Kidney (tissue), 14 donors: ENCODE measurements around the gene TENM4. TPM values are rescaled to one million over a fixed set of nuclear protein-coding genes. Genes with fewer than 3 reads are reported as not detected.

Experiments used
- DNase-seq, 5 donors: peaks; one replicate each; pipeline ENCODE4 v3.0.0-alpha.2; 2013 to 2020
- FAIRE-seq: peaks from 2 replicates; lab custom pipeline; 2012; peaks lifted over from hg19 to GRCh38; lab: Jason Lieb, UNC
- H3K27ac ChIP-seq, 2 donors: one replicate each; pipeline ENCODE4 v1.7.0; 2013; ENCODE audit warnings: low read depth in 2 of 2, low read length in 2 of 2, inconsistent platforms in 1 of 2
- H3K27me3 ChIP-seq: one replicate; pipeline ENCODE4 v1.7.1; 2013; ENCODE audit warnings: low read length, inconsistent platforms; ENCODE audit not compliant: control insufficient read depth, insufficient read depth
- H3K36me3 ChIP-seq, 3 donors: one replicate each; pipeline versions ENCODE4 v1.7.0 to v1.7.1; 2013; ENCODE audit warnings: low read length in 3 of 3, control low read depth in 1 of 3, inconsistent platforms in 1 of 3; ENCODE audit not compliant: insufficient read depth in 3 of 3, control insufficient read depth in 2 of 3
- H3K4me1 ChIP-seq, 3 donors: one replicate each; pipeline versions ENCODE4 v1.7.0 to v1.7.1; 2013; ENCODE audit warnings: low read length in 3 of 3, inconsistent platforms in 1 of 3, low read depth in 1 of 3; ENCODE audit not compliant: control insufficient read depth in 2 of 3, insufficient read depth in 2 of 3
- H3K4me3 ChIP-seq, 3 donors: one replicate each; pipeline versions ENCODE4 v1.7.0 to v1.8.1; 2013; ENCODE audit warnings: low read length in 3 of 3, control low read depth in 1 of 3, inconsistent platforms in 1 of 3
- H3K9ac ChIP-seq, 3 donors: one replicate each; pipeline versions ENCODE4 v1.7.0 to v1.7.1; 2013; ENCODE audit warnings: low read length in 3 of 3, control low read depth in 1 of 3, inconsistent platforms in 1 of 3
- H3K9me3 ChIP-seq, 3 donors: one replicate each; pipeline versions ENCODE4 v1.7.0 to v1.7.1; 2013; ENCODE audit warnings: low read length in 3 of 3, control low read depth in 1 of 3, inconsistent platforms in 1 of 3; ENCODE audit not compliant: control insufficient read depth in 2 of 3, insufficient read depth in 1 of 3
- CTCF ChIP-seq: IDR thresholded peaks from 3 replicates; pipeline ENCODE4 v1.5.1; 2012; ENCODE audit warnings: mild to moderate bottlenecking, moderate library complexity, borderline replicate concordance; ENCODE audit not compliant: insufficient read depth; ENCODE audit errors: extremely low read depth
- intact Hi-C: fragments of 100-400 bp; cut with DNase I; formaldehyde crosslinking; loops from one replicate; pipeline ENCODE4 v1.11.1; 2022
- polyA plus RNA-seq: library from polyadenylated mRNA; stranded (reverse); fragments of 350-450 nt; fragmentation: Illumina TruSeq; extraction: RNeasy Lipid Tissue Mini Kit (QIAGEN cat#74804); gene quantifications from one replicate; pipeline ENCODE4 v1.2.3, GENCODE V29; 2014; ENCODE audit warnings: low read depth, low replicate concordance; ENCODE audit not compliant: insufficient read depth
- total RNA-seq: library from RNA; stranded (reverse); fragmentation: NEBNext Ultra II Directional; extraction: Animal tissue kit (Norgen Biotek cat#: 25700); gene quantifications from one replicate; pipeline ENCODE4 v1.2.1, GENCODE V29; 2021
- donor health status: control.
- donor health status: control.
- donor health status: control.
- donor health status: control.
- donor health status: control.
- donor health status: DM: yes; HTN: yes; CAD: no.
- donor health status: Normal renal cell carcinoma (clear cell type).

Gene TENM4
- total and polyA plus RNA-seq, 2 donors from 2014 or later, result 0.34 to 31.0 TPM

GRCh38 chr11:79244798-79245197, 196.0 kb downstream of the TENM4 start:
- Histone ChIP-seq H3K27me3 (no peaks in the 10 kb centered on the region), H3K27ac (peak overlapping the region in 1 of 2 donors; percentile 10), H3K4me1 (peaks cover 0 to 5% (median 3%) of the 10 kb centered on the region in 3 donors), H3K9me3 (no peaks in the 10 kb centered on the region), H3K4me3 (no peak overlapping the region), H3K9ac (no peak overlapping the region), H3K36me3 (no peaks in the 10 kb centered on the region)
- DNase-seq (no peak), FAIRE-seq (no peak)
- no peak for TF ChIP-seq CTCF
- intact Hi-C loops, result no loop called here

DNA sequence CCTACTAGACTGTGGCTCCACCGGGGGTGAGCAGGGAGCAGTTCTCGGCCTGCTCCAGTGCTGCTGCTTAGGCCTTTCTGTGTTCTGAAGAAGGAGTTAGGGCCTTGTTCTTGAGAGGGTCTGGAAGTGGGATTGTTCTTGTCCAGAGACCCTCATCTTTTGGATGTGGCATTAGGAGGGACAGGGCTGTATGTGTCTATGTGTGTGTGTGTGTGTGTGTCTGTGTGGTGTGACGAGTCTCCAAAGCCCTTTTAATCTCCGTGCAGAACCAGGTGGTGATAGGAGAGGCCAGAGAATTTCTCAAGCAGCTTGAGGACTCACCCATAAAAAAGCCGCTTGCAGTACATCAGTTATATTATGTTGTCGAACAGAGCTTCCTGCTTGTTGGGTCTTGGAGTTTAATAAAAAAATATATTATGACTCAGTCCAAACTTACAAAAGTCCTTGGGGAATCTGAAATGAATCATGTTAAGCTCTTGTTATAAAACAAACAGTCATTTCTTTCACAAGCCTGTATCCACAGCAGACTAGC, 196.5 kb downstream of the TENM4 start:
- peaks cover 0 to 5% (median 3%) of the 10 kb centered on the region in 3 donors for H3K4me1 ChIP-seq
- FAIRE-seq (peak; percentile 6), DNase-seq (peak in 2 of 5 donors; percentile 66 to 92)
- no peaks in the 10 kb centered on the region for H3K27me3 ChIP-seq
- H3K36me3 ChIP-seq, result no peaks in the 10 kb centered on the region
- no peak for TF ChIP-seq CTCF
- intact Hi-C loops, result no loop called here
- H3K27ac ChIP-seq, result no peak overlapping the region
- H3K4me3 ChIP-seq, result no peak overlapping the region
- no peaks in the 10 kb centered on the region for H3K9me3 ChIP-seq
- no peak overlapping the region for H3K9ac ChIP-seq

DNA sequence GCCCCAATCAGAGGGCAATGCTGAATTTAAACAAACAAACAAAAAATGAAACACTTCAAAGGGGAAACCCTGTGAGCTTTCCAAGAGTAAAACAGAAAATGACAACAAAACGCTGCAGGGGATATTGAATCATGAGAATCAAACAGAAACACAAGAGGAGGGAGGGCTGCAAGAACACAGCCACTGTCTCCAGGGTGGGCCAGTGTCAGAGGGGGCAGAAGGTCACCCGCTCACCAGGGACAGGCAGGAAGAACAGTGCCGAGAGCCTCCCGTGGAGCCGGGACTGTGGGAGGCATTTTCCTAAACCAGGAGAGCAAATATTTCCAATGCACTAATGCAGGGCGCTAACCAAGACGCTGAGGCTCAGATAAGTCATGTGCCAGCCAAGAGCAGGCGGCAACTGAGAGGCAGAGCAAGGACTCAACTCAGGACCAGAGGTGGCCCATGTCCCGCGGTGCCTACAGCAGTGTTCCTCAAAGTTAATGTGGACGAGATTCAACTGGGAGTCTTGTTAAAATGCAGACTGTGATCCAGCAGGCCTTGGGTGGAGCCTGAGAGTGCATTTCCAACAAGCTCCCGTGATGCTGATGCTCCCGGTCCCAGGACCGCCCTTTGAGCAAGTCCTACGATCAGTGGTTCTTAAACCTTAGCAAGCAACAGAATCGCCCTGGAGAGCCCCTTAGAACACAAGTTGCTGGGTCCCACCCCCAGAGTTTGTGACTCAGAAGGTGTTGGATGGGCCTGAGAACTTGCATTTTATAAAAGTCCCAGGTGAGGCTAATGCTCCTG, 197.2 kb downstream of the TENM4 start:
- peaks cover 0 to 11% (median 3%) of the 10 kb centered on the region in 3 donors for H3K4me1 ChIP-seq
- intact Hi-C loops, result no loop called here
- no peak overlapping the region for H3K9ac ChIP-seq
- no peak for FAIRE-seq
- no peak for DNase-seq
- no peaks in the 10 kb centered on the region for H3K9me3 ChIP-seq
- TF ChIP-seq CTCF, result no peak
- no peak overlapping the region for H3K4me3 ChIP-seq
- no peaks in the 10 kb centered on the region for H3K27me3 ChIP-seq
- H3K27ac ChIP-seq, result no peak overlapping the region
- H3K36me3 ChIP-seq, result no peaks in the 10 kb centered on the region
